ENCODE measurements around the gene VPS13A. TPM values are rescaled to one million over a fixed set of nuclear protein-coding genes. Genes with fewer than 3 reads are reported as not detected.

VPS13A gene
- total and polyA plus RNA-seq, 4 donors, result 2.4 to 45.1 (median 22.6) TPM

- WGBS, result 98% methylated on average over 3 of the region's 3 CpGs
- H3K9me3 ChIP-seq (ENCODE audit: control insufficient read depth in 4 of 4, low read length in 3 of 4), result no peaks in the 10 kb centered on the region
- H3K27me3 ChIP-seq (ENCODE audit: control insufficient read depth in 4 of 4, insufficient read depth in 4 of 4, low read length in 3 of 4), result no peaks in the 10 kb centered on the region
- H3K9ac ChIP-seq (ENCODE audit: low read depth in 1 of 2, low read length in 2 of 2), result no peak overlapping the region
- H3K4me3 ChIP-seq (ENCODE audit: low read depth in 1 of 3, low read length in 3 of 3), result no peak overlapping the region
- H3K27ac ChIP-seq (ENCODE audit: low read depth in 1 of 2, low read length in 2 of 2), result no peak overlapping the region
- no peaks in the 10 kb centered on the region for H3K36me3 ChIP-seq (ENCODE audit: control insufficient read depth in 4 of 4, insufficient read depth in 3 of 4, low read depth in 1 of 4, low read length in 3 of 4)
- TF ChIP-seq REST (IDR thresholded peaks at IDR 0.05) (no peak), EGR1 (IDR thresholded peaks at IDR 0.05; ENCODE audit: low read depth in 2 of 2) (no peak), YY1 (IDR thresholded peaks at IDR 0.05) (no peak)
- TF ChIP-seq, protein P1, sequence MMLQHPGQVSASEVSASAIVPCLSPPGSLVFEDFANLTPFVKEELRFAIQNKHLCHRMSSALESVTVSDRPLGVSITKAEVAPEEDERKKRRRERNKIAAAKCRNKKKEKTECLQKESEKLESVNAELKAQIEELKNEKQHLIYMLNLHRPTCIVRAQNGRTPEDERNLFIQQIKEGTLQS (IDR thresholded peaks at IDR 0.05), result no peak
- no peaks in the 10 kb centered on the region for H3K4me1 ChIP-seq (ENCODE audit: control insufficient read depth in 4 of 4, insufficient read depth in 4 of 4, low read length in 3 of 4)
- DNase-seq (ENCODE audit: low spot score), result no peak
Observed at GRCh38 chr9:77188242-77188641, 10.9 kb downstream of the VPS13A start.

DNA sequence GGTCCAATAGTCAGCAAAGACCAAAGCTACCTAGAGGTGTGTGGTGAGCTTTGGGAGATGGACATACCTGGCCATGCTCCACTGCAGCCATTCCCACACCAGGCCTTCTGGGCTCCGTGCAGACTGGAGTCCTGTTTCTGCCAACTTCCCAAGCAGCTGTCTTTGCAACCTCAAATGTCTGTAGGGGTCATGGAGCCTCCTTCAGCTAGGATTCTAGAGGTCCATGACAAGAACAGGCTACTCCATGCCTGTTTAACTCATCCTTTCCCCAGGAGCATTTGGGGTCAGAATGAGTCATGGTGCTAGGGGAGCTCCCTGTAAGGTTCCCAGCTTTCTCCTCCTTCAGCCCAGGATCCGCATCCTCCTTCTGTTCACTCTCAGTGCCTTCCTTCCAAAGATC, 17.1 kb downstream of the VPS13A start:
- Histone ChIP-seq H3K27me3 (ENCODE audit: control insufficient read depth in 4 of 4, insufficient read depth in 4 of 4, low read length in 3 of 4) (no peaks in the 10 kb centered on the region), H3K9me3 (ENCODE audit: control insufficient read depth in 4 of 4, low read length in 3 of 4) (no peaks in the 10 kb centered on the region), H3K27ac (ENCODE audit: low read depth in 1 of 2, low read length in 2 of 2) (no peak overlapping the region), H3K4me3 (ENCODE audit: low read depth in 1 of 3, low read length in 3 of 3) (no peak overlapping the region), H3K9ac (ENCODE audit: low read depth in 1 of 2, low read length in 2 of 2) (no peak overlapping the region), H3K4me1 (ENCODE audit: control insufficient read depth in 4 of 4, insufficient read depth in 4 of 4, low read length in 3 of 4) (no peaks in the 10 kb centered on the region), H3K36me3 (ENCODE audit: control insufficient read depth in 4 of 4, insufficient read depth in 3 of 4, low read depth in 1 of 4, low read length in 3 of 4) (no peaks in the 10 kb centered on the region)
- WGBS, result 94% methylated on average over 2 of the region's 2 CpGs
- TF ChIP-seq, protein P1 (IDR thresholded peaks at IDR 0.05), result no peak
- TF ChIP-seq, protein P2, sequence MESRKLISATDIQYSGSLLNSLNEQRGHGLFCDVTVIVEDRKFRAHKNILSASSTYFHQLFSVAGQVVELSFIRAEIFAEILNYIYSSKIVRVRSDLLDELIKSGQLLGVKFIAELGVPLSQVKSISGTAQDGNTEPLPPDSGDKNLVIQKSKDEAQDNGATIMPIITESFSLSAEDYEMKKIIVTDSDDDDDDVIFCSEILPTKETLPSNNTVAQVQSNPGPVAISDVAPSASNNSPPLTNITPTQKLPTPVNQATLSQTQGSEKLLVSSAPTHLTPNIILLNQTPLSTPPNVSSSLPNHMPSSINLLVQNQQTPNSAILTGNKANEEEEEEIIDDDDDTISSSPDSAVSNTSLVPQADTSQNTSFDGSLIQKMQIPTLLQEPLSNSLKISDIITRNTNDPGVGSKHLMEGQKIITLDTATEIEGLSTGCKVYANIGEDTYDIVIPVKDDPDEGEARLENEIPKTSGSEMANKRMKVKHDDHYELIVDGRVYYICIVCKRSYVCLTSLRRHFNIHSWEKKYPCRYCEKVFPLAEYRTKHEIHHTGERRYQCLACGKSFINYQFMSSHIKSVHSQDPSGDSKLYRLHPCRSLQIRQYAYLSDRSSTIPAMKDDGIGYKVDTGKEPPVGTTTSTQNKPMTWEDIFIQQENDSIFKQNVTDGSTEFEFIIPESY (IDR thresholded peaks at IDR 0.05), result no peak
- TF ChIP-seq RAD21 (IDR thresholded peaks at IDR 0.05) (no peak), EGR1 (IDR thresholded peaks at IDR 0.05; ENCODE audit: low read depth in 2 of 2) (no peak), YY1 (IDR thresholded peaks at IDR 0.05) (no peak), SP1 (IDR thresholded peaks at IDR 0.05) (no peak), HNF4G (IDR thresholded peaks at IDR 0.05) (no peak), REST (IDR thresholded peaks at IDR 0.05) (no peak), FOXA2 (IDR thresholded peaks at IDR 0.05) (no peak), RXRA (IDR thresholded peaks at IDR 0.05) (no peak), HNF4A (conservative IDR thresholded peaks at IDR 0.05) (no peak)
- TF ChIP-seq, protein P3, sequence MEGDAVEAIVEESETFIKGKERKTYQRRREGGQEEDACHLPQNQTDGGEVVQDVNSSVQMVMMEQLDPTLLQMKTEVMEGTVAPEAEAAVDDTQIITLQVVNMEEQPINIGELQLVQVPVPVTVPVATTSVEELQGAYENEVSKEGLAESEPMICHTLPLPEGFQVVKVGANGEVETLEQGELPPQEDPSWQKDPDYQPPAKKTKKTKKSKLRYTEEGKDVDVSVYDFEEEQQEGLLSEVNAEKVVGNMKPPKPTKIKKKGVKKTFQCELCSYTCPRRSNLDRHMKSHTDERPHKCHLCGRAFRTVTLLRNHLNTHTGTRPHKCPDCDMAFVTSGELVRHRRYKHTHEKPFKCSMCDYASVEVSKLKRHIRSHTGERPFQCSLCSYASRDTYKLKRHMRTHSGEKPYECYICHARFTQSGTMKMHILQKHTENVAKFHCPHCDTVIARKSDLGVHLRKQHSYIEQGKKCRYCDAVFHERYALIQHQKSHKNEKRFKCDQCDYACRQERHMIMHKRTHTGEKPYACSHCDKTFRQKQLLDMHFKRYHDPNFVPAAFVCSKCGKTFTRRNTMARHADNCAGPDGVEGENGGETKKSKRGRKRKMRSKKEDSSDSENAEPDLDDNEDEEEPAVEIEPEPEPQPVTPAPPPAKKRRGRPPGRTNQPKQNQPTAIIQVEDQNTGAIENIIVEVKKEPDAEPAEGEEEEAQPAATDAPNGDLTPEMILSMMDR (IDR thresholded peaks at IDR 0.05; ENCODE audit: low read depth, low read length, missing input control), result no peak
- TF ChIP-seq, protein P4, sequence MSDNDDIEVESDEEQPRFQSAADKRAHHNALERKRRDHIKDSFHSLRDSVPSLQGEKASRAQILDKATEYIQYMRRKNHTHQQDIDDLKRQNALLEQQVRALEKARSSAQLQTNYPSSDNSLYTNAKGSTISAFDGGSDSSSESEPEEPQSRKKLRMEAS (IDR thresholded peaks at IDR 0.05), result no peak
- no peak for DNase-seq (ENCODE audit: low spot score)

All from liver (tissue), 9 donors.